ENCODE results near the gene ZC3H4. TPM values are rescaled to one million over a fixed set of nuclear protein-coding genes. Genes with fewer than 3 reads are reported as not detected.

ZC3H4 gene
- total and polyA plus RNA-seq, 9 donors, result 10.7 to 58.2 (median 45.5) TPM

DNA sequence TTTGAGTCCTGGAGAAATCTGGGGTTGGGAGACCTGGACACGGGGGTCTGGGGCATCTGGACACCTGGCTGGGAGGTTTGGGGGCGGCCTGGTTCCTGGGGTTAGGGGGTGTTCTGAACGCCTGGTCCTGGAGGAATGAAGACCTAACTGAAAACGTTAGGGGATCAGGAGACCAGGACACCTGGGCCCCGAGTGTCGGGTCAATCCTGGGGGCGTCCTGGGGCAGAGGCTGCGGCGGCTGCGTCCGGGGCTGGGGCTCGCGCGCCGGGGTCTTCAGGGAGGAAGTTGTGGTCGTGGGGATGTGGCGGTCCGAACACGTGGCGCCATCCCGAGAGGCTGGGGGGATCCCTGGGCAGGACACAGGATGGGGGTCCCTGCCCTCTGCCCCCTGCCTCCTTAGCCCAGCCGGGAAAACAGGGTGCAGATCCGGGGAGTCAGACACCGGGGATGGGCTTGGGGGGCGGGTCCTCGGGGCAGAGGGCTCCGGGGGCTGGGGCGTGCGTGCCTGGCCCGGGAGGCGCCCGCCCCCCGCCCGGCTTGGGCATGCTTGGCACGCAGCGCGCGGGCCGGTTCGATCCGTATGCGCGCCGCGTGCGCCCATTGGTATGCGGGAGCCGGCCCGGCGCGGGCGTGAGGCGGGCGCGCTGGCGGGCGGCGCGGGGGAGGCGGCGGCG, 93.3 kb downstream of the ZC3H4 start:
- no peak overlapping the region for H3K4me3 ChIP-seq
- peaks cover 14% of the 10 kb centered on the region for H3K27me3 ChIP-seq
- DNase-seq, result no peak
- no peak overlapping the region for H3K27ac ChIP-seq
- TF ChIP-seq, protein P1, sequence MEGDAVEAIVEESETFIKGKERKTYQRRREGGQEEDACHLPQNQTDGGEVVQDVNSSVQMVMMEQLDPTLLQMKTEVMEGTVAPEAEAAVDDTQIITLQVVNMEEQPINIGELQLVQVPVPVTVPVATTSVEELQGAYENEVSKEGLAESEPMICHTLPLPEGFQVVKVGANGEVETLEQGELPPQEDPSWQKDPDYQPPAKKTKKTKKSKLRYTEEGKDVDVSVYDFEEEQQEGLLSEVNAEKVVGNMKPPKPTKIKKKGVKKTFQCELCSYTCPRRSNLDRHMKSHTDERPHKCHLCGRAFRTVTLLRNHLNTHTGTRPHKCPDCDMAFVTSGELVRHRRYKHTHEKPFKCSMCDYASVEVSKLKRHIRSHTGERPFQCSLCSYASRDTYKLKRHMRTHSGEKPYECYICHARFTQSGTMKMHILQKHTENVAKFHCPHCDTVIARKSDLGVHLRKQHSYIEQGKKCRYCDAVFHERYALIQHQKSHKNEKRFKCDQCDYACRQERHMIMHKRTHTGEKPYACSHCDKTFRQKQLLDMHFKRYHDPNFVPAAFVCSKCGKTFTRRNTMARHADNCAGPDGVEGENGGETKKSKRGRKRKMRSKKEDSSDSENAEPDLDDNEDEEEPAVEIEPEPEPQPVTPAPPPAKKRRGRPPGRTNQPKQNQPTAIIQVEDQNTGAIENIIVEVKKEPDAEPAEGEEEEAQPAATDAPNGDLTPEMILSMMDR (IDR thresholded peaks at IDR 0.05), result no peak
- no peaks in the 10 kb centered on the region for H3K9me3 ChIP-seq
- WGBS, 3 donors, result 1 to 2% (median 2%) methylated on average over 28 to 62 of the region's 62 CpGs
- intact Hi-C loops (cut with DNase I), result no loop called here
- no peaks in the 10 kb centered on the region for H3K36me3 ChIP-seq
- peaks cover 9% of the 10 kb centered on the region for H3K4me1 ChIP-seq (ENCODE audit: insufficient read depth)

DNA sequence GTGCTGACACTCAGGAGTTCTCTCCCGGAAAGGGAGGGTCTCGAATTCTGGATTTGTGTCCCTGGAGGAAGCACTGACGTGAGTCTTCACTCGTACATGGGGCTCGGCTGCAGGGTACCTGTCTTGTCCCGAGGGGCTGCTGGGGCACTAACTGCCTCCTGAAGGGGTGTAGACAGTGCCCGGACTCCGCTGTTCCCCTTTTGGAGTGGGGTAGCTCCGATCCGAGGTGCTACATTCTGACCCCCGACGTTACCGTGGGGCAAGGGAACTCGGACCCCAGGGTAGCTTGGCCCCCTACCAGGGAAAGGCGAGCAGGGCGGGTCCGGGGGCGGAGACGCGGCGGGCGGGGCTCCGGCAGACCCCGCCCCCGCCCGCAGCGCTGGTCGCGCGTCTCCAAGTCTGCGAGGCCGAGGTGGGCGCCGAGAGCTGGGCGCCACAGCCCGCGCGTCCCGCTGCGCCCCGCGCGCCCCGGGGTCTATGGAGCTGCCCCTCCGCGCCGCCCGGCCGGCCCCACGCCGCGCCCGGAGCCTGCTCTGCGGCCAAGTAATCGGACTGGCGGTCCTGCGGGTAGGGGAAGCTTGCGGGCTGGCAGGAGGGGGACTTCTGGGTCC, 94.0 kb downstream of the ZC3H4 start, which contains the start of gene NPAS1:
TSS of gene NPAS1 (plus strand) at position 407 of the 611 bp plus-strand sequence. CDS start 1,211 bp downstream, outside the sequence.
- TF ChIP-seq, protein P1 (IDR thresholded peaks at IDR 0.05), result no peak
- no peak for TF ChIP-seq EP300 (IDR thresholded peaks at IDR 0.05)
- TF ChIP-seq POLR2A (IDR thresholded peaks at IDR 0.05), result no peak
- Histone ChIP-seq H3K4me1 (ENCODE audit: insufficient read depth) (peaks cover 9% of the 10 kb centered on the region), H3K4me3 (no peak within 1 kb of the TSS), H3K27ac (no peak within 1 kb of the TSS), H3K9me3 (no peaks in the 10 kb centered on the region), H3K27me3 (peaks cover 14% of the 10 kb centered on the region), H3K36me3 (no peaks in the 10 kb centered on the region)
- intact Hi-C loops (cut with DNase I), result no loop called here
- WGBS, 3 donors, result 1 to 5% (median 2%) methylated on average over 15 to 58 of the region's 58 CpGs
- DNase-seq, result no peak

- TF ChIP-seq EP300 (IDR thresholded peaks at IDR 0.05), result no peak
- TF ChIP-seq POLR2A (IDR thresholded peaks at IDR 0.05), result no peak
- TF ChIP-seq, protein P1 (IDR thresholded peaks at IDR 0.05), result no peak
- DNase-seq, result no peak
These were observed 94.7 kb downstream of the ZC3H4 start for GRCh38 chr19:47018923-47019322.

More at GRCh38 chr19:47018923-47019322, 94.7 kb downstream of the ZC3H4 start:
- Histone ChIP-seq H3K27me3 (peaks cover 14% of the 10 kb centered on the region), H3K4me3 (no peak overlapping the region), H3K4me1 (ENCODE audit: insufficient read depth) (peaks cover 9% of the 10 kb centered on the region), H3K9me3 (no peaks in the 10 kb centered on the region), H3K36me3 (no peaks in the 10 kb centered on the region), H3K27ac (no peak overlapping the region)
- WGBS, 3 donors, result 36 to 50% (median 50%) methylated on average over 13 of the region's 13 CpGs
- intact Hi-C loops (cut with DNase I), result no loop called here

Other genes with a start within 250 kb of the ZC3H4 start
- gene NPAS1, start 93.9 kb downstream of the ZC3H4 start, total RNA-seq, result under 1 TPM in 4 of 7 donors, not detected in 3; 0.15 to 0.57 (median 0.35) TPM
- under 1 TPM in 1 of 2 donors, not detected in 1; 0.31 TPM for gene NPAS1, start 93.9 kb downstream of the ZC3H4 start, polyA plus RNA-seq
- 10 to 100 TPM; 13.9 to 49.1 (median 19.3) TPM for gene TMEM160, start 65.2 kb downstream of the ZC3H4 start, total RNA-seq
- 1 to 10 TPM in 1 of 2 donors, not detected in 1; 8.6 TPM for gene TMEM160, start 65.2 kb downstream of the ZC3H4 start, polyA plus RNA-seq
- 10 to 100 TPM; 25.5 to 64.8 (median 55.6) TPM for gene SAE1, start 17.1 kb upstream of the ZC3H4 start, total RNA-seq
- gene SAE1, start 17.1 kb upstream of the ZC3H4 start, polyA plus RNA-seq, result 100 to 1,000 TPM in 1 of 2 donors, 10 to 100 TPM in 1; 47.4 to 138 TPM
- 10 to 100 TPM in 1 of 7 donors, 1 to 10 TPM in 6; 5.4 to 13.2 (median 6.6) TPM for gene BBC3, start 117.4 kb upstream of the ZC3H4 start, total RNA-seq
- 1 to 10 TPM in 1 of 2 donors, under 1 TPM in 1; 0.23 to 4.5 TPM for gene BBC3, start 117.4 kb upstream of the ZC3H4 start, polyA plus RNA-seq
- 10 to 100 TPM; 17.5 to 65.7 (median 37.0) TPM for gene CCDC9, start 142.7 kb upstream of the ZC3H4 start, total RNA-seq
- 10 to 100 TPM; 14.8 to 40.4 TPM for gene CCDC9, start 142.7 kb upstream of the ZC3H4 start, polyA plus RNA-seq
- 10 to 100 TPM in 6 of 7 donors, 1 to 10 TPM in 1; 9.7 to 53.3 (median 31.0) TPM for gene INAFM1, start 161.1 kb upstream of the ZC3H4 start, total RNA-seq
- 10 to 100 TPM in 1 of 2 donors, under 1 TPM in 1; 0.73 to 15.2 TPM for gene INAFM1, start 161.1 kb upstream of the ZC3H4 start, polyA plus RNA-seq
- gene C5AR1, start 196.1 kb upstream of the ZC3H4 start, total RNA-seq, result 10 to 100 TPM in 3 of 7 donors, 1 to 10 TPM in 4; 4.6 to 27.5 (median 9.4) TPM
- gene C5AR1, start 196.1 kb upstream of the ZC3H4 start, polyA plus RNA-seq, result 1 to 10 TPM; 3.5 to 10.0 TPM
- gene C5AR2, start 218.4 kb upstream of the ZC3H4 start, total RNA-seq, result 1 to 10 TPM in 6 of 7 donors, under 1 TPM in 1; 0.51 to 3.9 (median 1.3) TPM
- gene C5AR2, start 218.4 kb upstream of the ZC3H4 start, polyA plus RNA-seq, result 1 to 10 TPM in 1 of 2 donors, under 1 TPM in 1; 0.41 to 1.1 TPM
- gene DHX34, start 235.5 kb upstream of the ZC3H4 start, total RNA-seq, result 10 to 100 TPM; 14.1 to 21.3 (median 17.7) TPM
- 10 to 100 TPM in 1 of 2 donors, 1 to 10 TPM in 1; 2.6 to 13.9 TPM for gene DHX34, start 235.5 kb upstream of the ZC3H4 start, polyA plus RNA-seq